Esophagus muscularis mucosa (tissue), 4 donors: ENCODE results near the gene PEX7. TPM values are rescaled to one million over a fixed set of nuclear protein-coding genes. Genes with fewer than 3 reads are reported as not detected.
A peak's percentile ranks its signal among the peaks of the same experiment; 100 is the strongest.
"Not testable (repeated sequence)": the region's sequence is repeated elsewhere in the genome, so short reads cannot be mapped to it uniquely, and the experiment has no call there.

Experiments used
- DNase-seq: peaks from one replicate; pipeline ENCODE4 v3.0.0-alpha.2; 2017; ENCODE audit errors: extremely low spot score
- H3K27ac ChIP-seq, 4 donors: fragments of 200-600 bp; sonication (generic); replicated peaks in 1 of 4; 1 replicate in 3 of 4; 2 replicates in 1 of 4; pipeline ENCODE4 v1.5.1; 2016 to 2019; ENCODE audit warnings: mild to moderate bottlenecking in 1 of 4
- H3K27me3 ChIP-seq, 4 donors: fragments of 200-600 bp; sonication (generic); one replicate each; pipeline versions ENCODE4 v1.5.1 to v1.6.0; 2016 to 2019
- H3K36me3 ChIP-seq, 4 donors: fragments of 200-600 bp; sonication (generic); one replicate each; pipeline ENCODE4 v1.5.1; 2016 to 2019
- H3K4me1 ChIP-seq, 4 donors: fragments of 200-600 bp; sonication (generic); one replicate each; pipeline ENCODE4 v1.5.1; 2016 to 2019
- H3K4me3 ChIP-seq, 4 donors: fragments of 200-600 bp; sonication (generic); 1 replicate in 2 of 4; 2 replicates in 2 of 4; pipeline ENCODE4 v1.5.1; 2016 to 2019; ENCODE audit warnings: mild to moderate bottlenecking in 4 of 4, moderate library complexity in 1 of 4
- H3K9me3 ChIP-seq, 4 donors: fragments of 200-600 bp; sonication (generic); 1 replicate in 3 of 4; 2 replicates in 1 of 4; pipeline ENCODE4 v1.5.1; 2016 to 2019
- EP300 ChIP-seq: sonication (generic); formaldehyde crosslinking; IDR thresholded peaks from one replicate; pipeline ENCODE4 v1.6.1; 2017; ENCODE audit warnings: antibody characterized with exemption
- POLR2A ChIP-seq: fragments of 450-650 bp; IDR thresholded peaks from one replicate; pipeline ENCODE4 v1.6.1; 2017; ENCODE audit warnings: antibody characterized with exemption, moderate library complexity, mild to moderate bottlenecking, low read depth
- POLR2AphosphoS5 ChIP-seq, 2 donors: sonication (generic); formaldehyde crosslinking; IDR thresholded peaks; one replicate each; pipeline ENCODE4 v1.6.1; 2017; ENCODE audit warnings: antibody characterized with exemption in 2 of 2
- WGBS: methylation state at CpG from one replicate; pipeline ENCODE4 v1.1.5; 2018; 5-methylcytosine and 5-hydroxymethylcytosine counted together
- intact Hi-C: fragments of 100-400 bp; cut with DNase I; formaldehyde crosslinking; loops from one replicate; pipeline ENCODE4 v1.15.1; 2023
- total RNA-seq, 4 donors: library from RNA; depleted of rRNA; stranded (reverse); fragments of >200 nt; gene quantifications; one replicate each; pipeline versions ENCODE4 v1.1.0 to v1.2.1, GENCODE V29; 2016
- TF ChIP-seq, protein P1 (sequence below), 3 experiments: fragments of 200-600 bp in 2 of 3; fragments of 450-650 bp in 1 of 3; sonication (generic) in 2 of 3; IDR thresholded peaks; one replicate each; pipeline ENCODE4 v1.5.1; 2017 to 2019; ENCODE audit warnings: antibody characterized with exemption in 3 of 3, mild to moderate bottlenecking in 2 of 3, moderate library complexity in 1 of 3

Gene PEX7
- total RNA-seq, 4 donors from 2014 or later = 4.1 to 9.5 (median 5.6) TPM

DNA sequence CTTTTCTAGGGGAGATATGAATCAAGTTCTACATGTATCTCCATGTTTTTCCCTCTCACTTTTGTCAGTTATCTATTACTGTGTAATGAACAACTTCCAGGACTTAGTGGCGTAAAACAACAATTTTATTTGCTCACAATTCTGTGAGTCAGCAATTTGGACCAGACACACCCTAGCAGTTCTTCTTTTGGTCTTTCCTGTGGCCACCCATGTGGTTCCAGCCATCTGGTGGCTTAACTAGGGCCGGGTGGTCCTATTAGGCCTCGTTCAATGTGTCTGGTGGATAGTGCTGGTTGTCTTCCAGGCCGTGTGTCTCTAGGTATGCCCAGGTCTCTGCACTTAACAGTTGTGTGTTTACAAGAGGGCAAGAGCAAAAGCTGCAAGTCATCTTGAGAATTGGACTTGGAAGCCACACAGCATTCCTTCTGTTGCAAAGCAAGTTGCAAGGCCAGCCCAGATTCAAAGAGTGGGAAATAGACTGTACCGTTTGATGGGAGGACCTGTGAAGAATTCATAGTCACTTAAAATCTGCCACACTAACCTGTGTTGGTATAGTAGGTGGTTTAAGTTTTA is 78.9 kb downstream of the PEX7 start:
- intact Hi-C loops = no loop called here
- 82% methylated on average over 5 of the region's 5 CpGs for WGBS
- Histone ChIP-seq H3K9me3 (no peaks in the 10 kb centered on the region), H3K27me3 (no peaks in the 10 kb centered on the region), H3K27ac (no peak overlapping the region), H3K4me1 (peaks cover 0 to 5% (median 0%) of the 10 kb centered on the region in 4 donors), H3K4me3 (no peak overlapping the region), H3K36me3 (peaks cover 6 to 54% (median 9%) of the 10 kb centered on the region in 4 donors)
- no peak for DNase-seq
- TF ChIP-seq, protein P1, sequence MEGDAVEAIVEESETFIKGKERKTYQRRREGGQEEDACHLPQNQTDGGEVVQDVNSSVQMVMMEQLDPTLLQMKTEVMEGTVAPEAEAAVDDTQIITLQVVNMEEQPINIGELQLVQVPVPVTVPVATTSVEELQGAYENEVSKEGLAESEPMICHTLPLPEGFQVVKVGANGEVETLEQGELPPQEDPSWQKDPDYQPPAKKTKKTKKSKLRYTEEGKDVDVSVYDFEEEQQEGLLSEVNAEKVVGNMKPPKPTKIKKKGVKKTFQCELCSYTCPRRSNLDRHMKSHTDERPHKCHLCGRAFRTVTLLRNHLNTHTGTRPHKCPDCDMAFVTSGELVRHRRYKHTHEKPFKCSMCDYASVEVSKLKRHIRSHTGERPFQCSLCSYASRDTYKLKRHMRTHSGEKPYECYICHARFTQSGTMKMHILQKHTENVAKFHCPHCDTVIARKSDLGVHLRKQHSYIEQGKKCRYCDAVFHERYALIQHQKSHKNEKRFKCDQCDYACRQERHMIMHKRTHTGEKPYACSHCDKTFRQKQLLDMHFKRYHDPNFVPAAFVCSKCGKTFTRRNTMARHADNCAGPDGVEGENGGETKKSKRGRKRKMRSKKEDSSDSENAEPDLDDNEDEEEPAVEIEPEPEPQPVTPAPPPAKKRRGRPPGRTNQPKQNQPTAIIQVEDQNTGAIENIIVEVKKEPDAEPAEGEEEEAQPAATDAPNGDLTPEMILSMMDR (IDR thresholded peaks at IDR 0.05) = no peak

DNA sequence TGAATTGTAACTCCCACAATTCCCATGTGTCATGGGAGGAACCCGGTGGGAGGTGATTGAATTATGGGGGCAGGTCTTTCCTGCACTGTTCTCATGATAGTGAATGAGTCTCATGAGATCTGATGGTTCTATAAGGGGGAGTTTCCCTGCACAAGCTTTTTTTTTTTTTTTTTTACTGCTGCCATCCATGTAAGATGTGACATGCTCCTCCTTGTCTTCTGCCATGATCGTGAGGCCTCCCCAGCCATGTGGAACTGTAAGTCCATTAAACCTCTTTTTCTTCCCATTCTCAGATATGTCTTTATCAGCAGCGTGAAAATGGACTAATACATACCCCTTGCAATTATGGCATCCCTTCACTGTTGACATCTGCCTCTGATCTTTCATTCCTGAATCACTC is 82.1 kb downstream of the PEX7 start:
- H3K4me1 ChIP-seq, H3K27ac ChIP-seq, intact Hi-C loops, DNase-seq, H3K4me3 ChIP-seq, H3K27me3 ChIP-seq, H3K9me3 ChIP-seq: not testable (repeated sequence)
- H3K36me3 ChIP-seq = peaks cover 0 to 40% (median 4%) of the 10 kb centered on the region in 4 donors
- WGBS = 92% methylated on average over 3 of the region's 3 CpGs

DNA sequence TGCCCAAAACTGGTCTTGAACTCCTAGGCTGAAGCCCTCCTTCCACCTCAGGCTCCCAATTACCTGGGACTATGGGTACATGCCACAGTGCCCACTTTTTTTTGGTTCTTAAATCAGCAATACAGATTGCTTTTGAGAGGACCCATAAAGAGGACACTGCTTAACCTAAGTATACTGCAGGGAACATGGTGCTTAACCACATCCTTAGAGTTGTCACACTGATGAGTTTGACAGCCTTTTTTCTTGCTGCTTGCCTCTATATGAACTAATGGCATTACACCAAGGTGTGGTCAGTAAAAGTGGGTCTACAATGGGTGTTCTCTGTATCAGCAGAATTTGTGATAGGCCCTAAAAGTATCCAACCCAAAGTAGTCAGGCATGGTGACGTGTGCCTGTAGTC is 92.6 kb downstream of the PEX7 start:
- TF ChIP-seq EP300 = no peak
- TF ChIP-seq, protein P1 (IDR thresholded peaks at IDR 0.05) = no peak
- TF ChIP-seq POLR2A = no peak
- no peak for TF ChIP-seq POLR2AphosphoS5 (IDR thresholded peaks at IDR 0.05)
- H3K9me3 ChIP-seq = no peaks in the 10 kb centered on the region
- H3K4me3 ChIP-seq = no peak overlapping the region
- intact Hi-C loops = no loop called here
- 100% methylated on average over 1 of the region's 1 CpG for WGBS
- peaks cover 0 to 45% (median 21%) of the 10 kb centered on the region in 4 donors for H3K36me3 ChIP-seq
- H3K4me1 ChIP-seq = no peaks in the 10 kb centered on the region
- DNase-seq = no peak
- peaks cover 0 to 18% (median 2%) of the 10 kb centered on the region in 4 donors for H3K27me3 ChIP-seq
- H3K27ac ChIP-seq = no peak overlapping the region

DNA sequence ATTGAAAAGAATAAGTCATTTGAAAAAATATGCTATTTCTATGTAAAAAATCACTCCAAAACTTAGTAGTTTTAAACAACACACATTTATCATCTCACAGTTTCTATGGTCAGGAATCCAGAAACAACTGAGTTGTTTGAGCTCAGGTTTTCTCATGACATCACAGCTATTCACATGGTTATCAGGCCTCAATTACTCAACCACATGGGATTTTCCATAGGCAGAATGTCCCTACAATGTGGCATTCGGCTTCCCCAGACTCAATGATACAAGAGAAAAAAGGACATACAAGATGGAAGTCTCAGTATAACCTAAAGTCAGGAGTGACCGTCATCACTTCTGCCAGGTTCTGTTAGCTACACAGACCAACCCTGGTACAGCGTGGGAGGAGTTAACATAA is 96.3 kb downstream of the PEX7 start:
- intact Hi-C loops = no loop called here
- Histone ChIP-seq H3K27me3 (peaks cover 0 to 55% (median 37%) of the 10 kb centered on the region in 4 donors), H3K4me3 (no peak overlapping the region), H3K27ac (no peak overlapping the region), H3K36me3 (peaks cover 0 to 28% (median 12%) of the 10 kb centered on the region in 4 donors), H3K9me3 (no peaks in the 10 kb centered on the region), H3K4me1 (peaks cover 31 to 36% (median 35%) of the 10 kb centered on the region in 4 donors)
- WGBS = 95% methylated on average over 3 of the region's 3 CpGs
- no peak for DNase-seq
- TF ChIP-seq EP300 = no peak
- no peak for TF ChIP-seq POLR2A
- TF ChIP-seq POLR2AphosphoS5 (IDR thresholded peaks at IDR 0.05) = no peak
- TF ChIP-seq, protein P1 (IDR thresholded peaks at IDR 0.05) = no peak

DNA sequence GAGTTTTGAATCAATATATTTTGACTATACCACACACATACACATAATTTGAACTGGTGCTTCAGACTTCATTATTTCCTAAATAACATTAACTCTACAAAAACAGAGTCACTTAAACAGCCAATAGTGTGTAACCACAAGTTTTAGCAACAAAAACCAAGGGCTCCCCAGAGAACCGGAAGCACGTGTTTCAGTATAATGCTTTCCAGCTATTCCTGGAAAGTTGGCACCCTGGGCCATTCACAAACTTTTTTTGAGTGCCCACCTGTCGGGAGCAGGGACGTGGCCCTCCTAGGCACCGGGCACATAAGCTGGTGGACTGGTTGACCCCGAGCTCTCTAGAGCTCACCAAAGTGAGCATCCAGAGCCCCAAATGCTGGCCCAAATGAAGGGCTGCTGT is 97.8 kb downstream of the PEX7 start:
- DNase-seq = peak; percentile 42
- intact Hi-C loops = no loop called here
- Histone ChIP-seq H3K27me3 (peaks cover 0 to 65% (median 37%) of the 10 kb centered on the region in 4 donors), H3K4me1 (peaks cover 31 to 38% (median 37%) of the 10 kb centered on the region in 4 donors), H3K36me3 (peaks cover 0 to 13% (median 4%) of the 10 kb centered on the region in 4 donors), H3K9me3 (no peaks in the 10 kb centered on the region), H3K27ac (no peak overlapping the region), H3K4me3 (peak overlapping the region in 3 of 4 donors; percentile 57 to 65 (median 59))
- no peak for TF ChIP-seq POLR2A
- TF ChIP-seq POLR2AphosphoS5 (IDR thresholded peaks at IDR 0.05) = no peak
- TF ChIP-seq EP300 = no peak
- TF ChIP-seq, protein P1 (IDR thresholded peaks at IDR 0.05) = no peak
- WGBS = 63% methylated on average over 6 of the region's 6 CpGs
